CD14-positive monocyte (primary cell): ENCODE measurements around the gene DIABLO. TPM values are rescaled to one million over a fixed set of nuclear protein-coding genes. Genes with fewer than 3 reads are reported as not detected.

ENCODE experiments used
- DNase-seq, 3 donors: peaks; one replicate each; pipeline ENCODE4 v3.0.0-alpha.2; 2011 to 2022
- H2AFZ ChIP-seq: 2 replicates; pipeline ENCODE4 v1.6.0; 2012; ENCODE audit warnings: mild to moderate bottlenecking, low read depth, low read length, inconsistent platforms; ENCODE audit not compliant: insufficient read depth, poor library complexity, severe bottlenecking
- H3K27ac ChIP-seq, 2 donors: 1 replicate in 1 of 2; 2 replicates in 1 of 2; pipeline ENCODE4 v1.5.1; 2012 to 2013; ENCODE audit warnings: low read length in 2 of 2, control low read depth in 1 of 2, inconsistent platforms in 1 of 2, low read depth in 1 of 2, mild to moderate bottlenecking in 1 of 2
- H3K27me3 ChIP-seq, 2 donors: one replicate each; pipeline versions ENCODE4 v1.6.0 to v1.6.1; 2011 to 2013; ENCODE audit warnings: low read length in 2 of 2; ENCODE audit not compliant: control insufficient read depth in 2 of 2, insufficient read depth in 2 of 2
- H3K36me3 ChIP-seq, 2 donors: replicated peaks in 1 of 2; 1 replicate in 1 of 2; 2 replicates in 1 of 2; pipeline versions ENCODE4 v1.5.1 to v1.6.1; 2012 to 2013; ENCODE audit warnings: low read length in 2 of 2, control low read depth in 1 of 2, inconsistent platforms in 1 of 2, mild to moderate bottlenecking in 1 of 2; ENCODE audit not compliant: insufficient read depth in 2 of 2, control insufficient read depth in 1 of 2
- H3K4me1 ChIP-seq, 2 donors: 1 replicate in 1 of 2; 2 replicates in 1 of 2; pipeline versions ENCODE4 v1.5.1 to v1.6.1; 2012 to 2013; ENCODE audit warnings: low read length in 2 of 2, control low read depth in 1 of 2, inconsistent platforms in 1 of 2, mild to moderate bottlenecking in 1 of 2, moderate library complexity in 1 of 2; ENCODE audit not compliant: insufficient read depth in 2 of 2, control insufficient read depth in 1 of 2
- H3K4me2 ChIP-seq: replicated peaks from 2 replicates; pipeline ENCODE3; 2012; ENCODE audit warnings: low read length, moderate library complexity, mild to moderate bottlenecking; ENCODE audit not compliant: poor library complexity, severe bottlenecking; ENCODE audit errors: extremely low read depth
- H3K4me3 ChIP-seq, 3 experiments: fragments of 200-600 bp in 1 of 3; sonication (generic) in 1 of 3; replicated peaks in 1 of 3; 1 replicate in 2 of 3; 2 replicates in 1 of 3; pipeline ENCODE4 v1.5.1; 2011 to 2013; ENCODE audit warnings: low read length in 3 of 3, mild to moderate bottlenecking in 3 of 3, control low read depth in 2 of 3, low read depth in 2 of 3, inconsistent platforms in 1 of 3, moderate library complexity in 1 of 3
- H3K79me2 ChIP-seq: 2 replicates; pipeline ENCODE4 v1.6.0; 2012; ENCODE audit warnings: mild to moderate bottlenecking, control low read depth, inconsistent platforms, low read length, moderate library complexity; ENCODE audit not compliant: insufficient read depth
- H3K9ac ChIP-seq: 2 replicates; pipeline ENCODE4 v1.6.0; 2017; ENCODE audit warnings: low read length, mild to moderate bottlenecking; ENCODE audit not compliant: insufficient read depth, poor library complexity, severe bottlenecking
- H3K9me3 ChIP-seq, 2 donors: replicated peaks in 1 of 2; 1 replicate in 1 of 2; 2 replicates in 1 of 2; pipeline versions ENCODE4 v1.5.1 to v1.6.1; 2012 to 2013; ENCODE audit warnings: low read length in 2 of 2, control low read depth in 1 of 2; ENCODE audit not compliant: control insufficient read depth in 1 of 2, insufficient read depth in 1 of 2
- H4K20me1 ChIP-seq: 2 replicates; pipeline ENCODE4 v1.6.0; 2012; ENCODE audit warnings: mild to moderate bottlenecking, low read length, control low read depth, moderate library complexity; ENCODE audit not compliant: insufficient read depth
- H3K27ac Mint-ChIP-seq, 7 donors: one replicate each; pipeline ENCODE4 v1.8.0; 2020; ENCODE audit warnings: mild to moderate bottlenecking in 7 of 7, mixed read lengths in 7 of 7, moderate library complexity in 6 of 7, inconsistent platforms in 2 of 7
- H3K27me3 Mint-ChIP-seq, 3 donors: one replicate each; pipeline ENCODE4 v1.8.0; 2021 to 2022; ENCODE audit warnings: low read depth in 3 of 3, mild to moderate bottlenecking in 3 of 3, mixed read lengths in 3 of 3, moderate library complexity in 3 of 3, inconsistent platforms in 1 of 3
- H3K36me3 Mint-ChIP-seq, 2 donors: one replicate each; pipeline ENCODE4 v1.8.0; 2020; ENCODE audit warnings: mixed read lengths in 2 of 2, inconsistent platforms in 1 of 2, mild to moderate bottlenecking in 1 of 2
- H3K4me1 Mint-ChIP-seq: one replicate; pipeline ENCODE4 v1.8.0; 2020; ENCODE audit warnings: mild to moderate bottlenecking, mixed read lengths
- H3K4me3 Mint-ChIP-seq, 2 donors: one replicate each; pipeline ENCODE4 v1.8.0; 2020; ENCODE audit warnings: mild to moderate bottlenecking in 2 of 2, mixed read lengths in 2 of 2, moderate library complexity in 1 of 2
- H3K9me3 Mint-ChIP-seq, 7 donors: one replicate each; pipeline ENCODE4 v1.8.0; 2020 to 2022; ENCODE audit warnings: mixed read lengths in 7 of 7, mild to moderate bottlenecking in 6 of 7, moderate library complexity in 6 of 7, inconsistent platforms in 2 of 7
- CTCF ChIP-seq: fragments of 200-600 bp; IDR thresholded peaks from one replicate; pipeline ENCODE4 v1.8.0; 2022; ENCODE audit warnings: antibody characterized with exemption, mild to moderate bottlenecking
- WGBS: methylation state at CpG from one replicate; pipeline ENCODE4 v1.1.5; 2013; ENCODE audit warnings: missing lambda C conversion rate; ENCODE audit not compliant: insufficient coverage; 5-methylcytosine and 5-hydroxymethylcytosine counted together
- intact Hi-C, 2 donors: fragments of 100-400 bp; cut with micrococcal nuclease; formaldehyde crosslinking; loops; one replicate each; pipeline versions ENCODE4 v1.15.0 to v1.15.1; 2023
- polyA plus RNA-seq, 3 donors: library from polyadenylated mRNA; depleted of rRNA in 1 of 3; unstranded in 2 of 3; stranded (reverse) in 1 of 3; fragments of 300-500 nt in 2 of 3; fragments of >200 nt in 1 of 3; fragmentation: Illumina TruSeq in 2 of 3; gene quantifications; 1 replicate in 2 of 3; 2 replicates in 1 of 3; pipeline ENCODE4 v1.2.3, GENCODE V29; 2012 to 2021

Gene DIABLO
- polyA plus RNA-seq, 3 donors = 33.5 to 55.9 (median 51.3) TPM

DNA sequence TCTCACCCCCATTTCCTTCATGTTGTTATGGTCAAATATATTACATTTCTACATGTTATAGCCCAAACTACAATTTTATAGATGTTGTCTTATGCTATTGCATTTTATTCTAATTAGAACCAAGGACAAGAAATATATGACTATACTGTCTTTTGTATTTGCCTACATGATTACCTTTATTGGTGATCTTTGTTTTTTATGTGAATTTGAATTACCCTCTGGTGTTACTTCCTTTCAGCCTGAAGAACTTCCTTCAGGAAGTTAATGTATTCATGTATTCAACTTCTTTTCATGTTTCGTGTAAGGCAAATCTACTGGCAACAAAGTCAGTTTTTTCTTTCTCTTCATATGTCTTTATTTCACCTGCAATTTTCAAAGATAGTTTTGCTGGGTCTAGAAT lies 31.0 kb downstream of the DIABLO start:
- no peaks in the 10 kb centered on the region for H3K4me1 ChIP-seq
- Mint-ChIP-seq H3K4me1 (peaks cover 8% of the 10 kb centered on the region), H3K27ac (no peak overlapping the region), H3K9me3 (peaks cover 0 to 7% (median 2%) of the 10 kb centered on the region in 7 donors), H3K4me3 (no peak overlapping the region), H3K36me3 (no peaks in the 10 kb centered on the region), H3K27me3 (peaks cover 16 to 18% (median 17%) of the 10 kb centered on the region in 3 donors)
- no peak for TF ChIP-seq CTCF
- no peaks in the 10 kb centered on the region for H3K9me3 ChIP-seq
- no peak for DNase-seq
- no peaks in the 10 kb centered on the region for H3K79me2 ChIP-seq
- H3K4me2 ChIP-seq = no peak overlapping the region
- H4K20me1 ChIP-seq = no peaks in the 10 kb centered on the region
- no peaks in the 10 kb centered on the region for H3K27me3 ChIP-seq
- H3K4me3 ChIP-seq = no peak overlapping the region
- H3K9ac ChIP-seq = no peak overlapping the region
- intact Hi-C loops = no loop called here
- no peak overlapping the region for H2AFZ ChIP-seq
- no peaks in the 10 kb centered on the region for H3K36me3 ChIP-seq
- H3K27ac ChIP-seq = no peak overlapping the region
- no CpG with 5 or more reads among the region's 1 CpG for WGBS

- no peaks in the 10 kb centered on the region for H3K9me3 ChIP-seq
- H4K20me1 ChIP-seq = no peaks in the 10 kb centered on the region
- Mint-ChIP-seq H3K4me3 (no peak overlapping the region), H3K27ac (no peak overlapping the region), H3K27me3 (peaks cover 5 to 6% (median 5%) of the 10 kb centered on the region in 3 donors), H3K4me1 (peaks cover 2% of the 10 kb centered on the region), H3K9me3 (peaks cover 0 to 7% (median 1%) of the 10 kb centered on the region in 7 donors), H3K36me3 (no peaks in the 10 kb centered on the region)
- H3K9ac ChIP-seq = no peak overlapping the region
- H3K79me2 ChIP-seq = no peaks in the 10 kb centered on the region
- H3K36me3 ChIP-seq = no peaks in the 10 kb centered on the region
- no peaks in the 10 kb centered on the region for H3K4me1 ChIP-seq
- TF ChIP-seq CTCF = no peak
- H2AFZ ChIP-seq = no peak overlapping the region
- no peak overlapping the region for H3K4me3 ChIP-seq
- H3K27me3 ChIP-seq = no peaks in the 10 kb centered on the region
- DNase-seq = no peak
- 90% methylated on average over 7 of the region's 11 CpGs for WGBS
- H3K27ac ChIP-seq = no peak overlapping the region
- intact Hi-C loops = no loop called here
- H3K4me2 ChIP-seq = no peak overlapping the region
These were observed 33.4 kb downstream of the DIABLO start for GRCh38 chr12:122192441-122192840.
